Muscle of back (tissue), 11 donors: Measurements from ENCODE around the gene CNPY3. TPM values are rescaled to one million over a fixed set of nuclear protein-coding genes. Genes with fewer than 3 reads are reported as not detected.
"Not testable (repeated sequence)": the region's sequence is repeated elsewhere in the genome, so short reads cannot be mapped to it uniquely, and the experiment has no call there.

ENCODE experiments used
- DNase-seq, 3 donors: peaks; one replicate each; pipeline versions ENCODE4 v3.0.0 to v3.0.0-alpha.2; 2013
- polyA plus RNA-seq, 10 donors: library from polyadenylated mRNA; unstranded; fragments of 120-200 nt; gene quantifications; one replicate each; pipeline ENCODE4 v1.2.1, GENCODE V29; 2013; ENCODE audit not compliant: insufficient read length in 10 of 10

The CNPY3 gene
- polyA plus RNA-seq, 10 donors: 21.2 to 43.0 (median 28.6) TPM

GRCh38 chr6:42954405-42954804, 25.1 kb downstream of the CNPY3 start:
- not testable (repeated sequence) for DNase-seq

- no peak for DNase-seq
These were observed 28.8 kb downstream of the CNPY3 start for GRCh38 chr6:42958125-42958524.

GRCh38 chr6:42959917-42960242, 30.6 kb downstream of the CNPY3 start:
- DNase-seq: no peak

- peak in 2 of 3 donors; percentile 16 to 60 for DNase-seq
These were observed 31.2 kb downstream of the CNPY3 start, which contains the start of gene GNMT for GRCh38 chr6:42960243-42961019. TSS of gene GNMT (plus strand) at chr6:42960754. CDS start at chr6:42960768, 14 bp downstream.

DNA sequence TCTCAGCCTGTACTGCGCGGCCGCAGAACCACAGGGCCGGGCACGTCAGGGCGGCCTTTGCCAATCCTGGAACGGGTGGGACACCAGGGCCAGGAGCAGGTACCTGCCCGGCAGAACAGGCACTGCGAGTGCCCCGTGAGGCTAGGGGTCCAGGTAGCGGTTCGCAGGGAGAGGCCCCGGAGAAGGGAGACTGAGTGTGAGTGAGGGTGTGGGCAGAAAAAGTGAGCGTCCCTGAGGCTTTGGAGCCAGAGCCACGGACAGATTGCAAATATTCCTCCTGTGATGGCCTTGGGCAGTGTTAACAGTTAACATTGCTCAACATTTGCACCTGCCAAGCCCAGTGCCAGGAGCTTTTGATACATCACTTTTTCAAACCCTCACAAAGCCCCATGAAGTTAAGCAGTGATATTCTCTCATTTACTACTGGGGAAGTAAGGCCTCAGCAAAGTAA, 31.8 kb downstream of the CNPY3 start:
- no peak for DNase-seq

GRCh38 chr6:42962096-42962495, 32.8 kb downstream of the CNPY3 start:
- no peak for DNase-seq

DNA sequence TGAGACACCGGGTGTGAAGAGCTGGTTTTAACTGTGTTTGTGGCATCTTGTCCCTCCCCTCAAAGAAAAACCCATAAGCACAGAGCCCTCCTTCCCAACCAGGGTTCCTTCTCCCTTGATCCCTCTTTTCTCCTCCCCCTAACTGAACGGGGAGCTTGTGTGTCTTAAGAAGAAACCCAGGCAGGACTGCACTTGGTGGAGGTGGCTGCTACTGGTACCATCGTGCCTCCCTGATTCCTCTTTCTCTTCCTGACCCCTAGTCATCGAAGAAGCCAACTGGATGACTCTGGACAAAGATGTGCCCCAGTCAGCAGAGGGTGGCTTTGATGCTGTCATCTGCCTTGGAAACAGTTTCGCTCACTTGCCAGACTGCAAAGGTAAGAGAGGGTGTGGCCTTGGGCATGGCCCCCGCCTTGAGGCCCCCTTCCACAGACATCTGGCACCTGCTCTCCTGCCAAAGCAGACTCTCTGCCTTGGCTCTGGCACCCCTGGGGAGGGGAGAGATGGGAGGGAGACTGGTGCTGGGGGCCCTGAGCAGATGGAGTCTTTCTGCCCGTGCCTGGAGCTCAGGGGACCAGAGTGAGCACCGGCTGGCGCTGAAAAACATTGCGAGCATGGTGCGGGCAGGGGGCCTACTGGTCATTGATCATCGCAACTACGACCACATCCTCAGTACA, 33.4 kb downstream of the CNPY3 start:
- DNase-seq: no peak

DNA sequence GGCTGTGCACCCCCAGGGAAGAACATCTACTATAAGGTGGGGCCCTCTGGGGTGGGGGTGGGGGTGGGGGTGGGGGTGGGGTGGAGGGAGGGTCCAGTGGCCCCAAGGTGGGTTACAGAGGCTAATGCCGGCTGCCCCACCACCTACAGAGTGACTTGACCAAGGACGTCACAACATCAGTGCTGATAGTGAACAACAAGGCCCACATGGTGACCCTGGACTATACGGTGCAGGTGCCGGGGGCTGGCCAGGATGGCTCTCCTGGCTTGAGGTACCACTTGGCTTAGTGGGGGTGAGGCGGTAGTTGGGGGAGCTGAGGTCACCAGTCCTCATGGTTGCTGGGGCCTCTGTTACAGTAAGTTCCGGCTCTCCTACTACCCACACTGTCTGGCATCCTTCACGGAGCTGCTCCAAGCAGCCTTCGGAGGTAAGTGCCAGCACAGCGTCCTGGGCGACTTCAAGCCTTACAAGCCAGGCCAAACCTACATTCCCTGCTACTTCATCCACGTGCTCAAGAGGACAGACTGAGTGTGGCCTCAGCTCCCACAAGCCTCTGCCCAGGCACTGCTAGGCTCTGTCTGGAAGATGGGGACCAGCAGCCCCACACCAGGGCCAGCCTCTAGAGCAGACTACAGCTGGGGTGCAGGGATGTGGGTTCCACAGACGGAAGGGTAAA, 34.0 kb downstream of the CNPY3 start:
- DNase-seq: no peak

- peak in 1 of 3 donors; percentile 34 for DNase-seq
These were observed 34.8 kb downstream of the CNPY3 start for GRCh38 chr6:42963855-42964605.

DNA sequence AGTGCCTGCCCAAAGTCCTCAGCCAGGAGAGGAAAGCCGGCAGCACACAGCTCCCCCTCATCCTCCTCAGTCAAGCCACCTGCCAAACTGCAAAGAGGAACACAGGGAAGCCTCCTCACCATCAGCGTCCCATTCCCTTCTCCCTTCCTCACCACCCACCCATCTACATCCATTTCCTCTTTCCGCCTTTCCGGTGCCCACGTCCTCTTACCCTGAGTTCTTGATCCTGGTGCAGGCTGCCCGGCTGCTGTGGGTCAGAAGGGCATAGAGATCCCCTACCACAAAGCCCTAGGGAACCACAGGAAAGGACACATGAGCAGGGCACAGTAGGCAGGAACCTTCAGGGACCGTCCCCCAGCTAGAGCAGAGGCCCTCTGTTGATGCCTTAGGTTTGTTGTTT, 37.3 kb downstream of the CNPY3 start:
- no peak for DNase-seq

DNA sequence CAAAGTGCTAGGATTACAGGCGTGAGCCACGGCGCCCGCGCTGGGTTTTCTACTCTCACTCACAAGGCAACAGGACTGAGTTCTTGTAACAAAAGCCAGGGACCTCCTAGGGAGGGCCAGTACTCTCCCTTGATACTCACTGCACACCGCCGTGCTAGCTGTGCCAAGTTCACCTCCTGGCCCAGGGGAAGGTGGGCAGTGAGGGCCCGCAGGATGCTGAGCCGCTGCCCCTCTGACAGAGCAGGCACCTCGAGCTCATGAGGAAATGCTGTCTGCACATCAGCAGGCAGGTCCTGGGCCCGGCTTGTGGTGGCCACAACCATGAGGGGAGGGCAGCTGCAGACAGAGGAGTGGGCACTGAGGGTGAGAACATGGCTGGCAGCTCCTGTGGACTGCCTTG, 37.9 kb downstream of the CNPY3 start:
- no peak for DNase-seq

GRCh38 chr6:42968126-42968701, 38.9 kb downstream of the CNPY3 start:
- DNase-seq: no peak

GRCh38 chr6:42968783-42969182, 39.5 kb downstream of the CNPY3 start:
- DNase-seq: no peak

- no peak for DNase-seq
These were observed 40.2 kb downstream of the CNPY3 start for GRCh38 chr6:42969431-42969830.

GRCh38 chr6:42969934-42970333, 40.7 kb downstream of the CNPY3 start:
- DNase-seq: no peak

GRCh38 chr6:42970871-42971612, 41.8 kb downstream of the CNPY3 start:
- DNase-seq: no peak

DNA sequence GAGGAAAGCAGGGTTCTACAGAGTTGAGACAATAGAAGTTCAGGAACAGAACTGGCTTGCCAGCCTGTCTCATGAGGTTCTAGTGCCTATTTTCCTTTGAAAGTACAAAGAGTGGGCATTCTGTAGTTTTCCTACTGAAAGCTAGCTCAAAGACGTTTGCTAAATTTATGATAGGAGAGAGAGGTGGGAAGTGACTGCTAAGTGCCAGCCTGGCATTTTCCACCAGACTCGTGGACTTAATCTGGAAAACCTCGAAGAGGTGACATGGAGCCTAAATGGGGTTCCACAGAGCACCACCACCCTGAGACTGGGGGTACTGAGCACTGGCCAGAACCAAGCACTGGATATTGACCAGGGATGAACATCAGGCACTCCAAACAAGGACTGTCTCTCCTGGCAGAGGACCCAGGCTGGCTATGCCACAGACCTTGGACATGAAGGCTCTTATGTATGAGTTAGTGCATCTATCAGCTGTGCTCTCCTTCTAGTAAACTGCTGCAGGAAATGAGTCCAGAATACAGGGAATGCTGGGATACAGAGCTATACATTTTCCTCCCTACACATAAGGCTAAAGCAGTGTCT, 42.6 kb downstream of the CNPY3 start:
- no peak for DNase-seq

GRCh38 chr6:42973926-42974325, 44.6 kb downstream of the CNPY3 start:
- DNase-seq: no peak

DNA sequence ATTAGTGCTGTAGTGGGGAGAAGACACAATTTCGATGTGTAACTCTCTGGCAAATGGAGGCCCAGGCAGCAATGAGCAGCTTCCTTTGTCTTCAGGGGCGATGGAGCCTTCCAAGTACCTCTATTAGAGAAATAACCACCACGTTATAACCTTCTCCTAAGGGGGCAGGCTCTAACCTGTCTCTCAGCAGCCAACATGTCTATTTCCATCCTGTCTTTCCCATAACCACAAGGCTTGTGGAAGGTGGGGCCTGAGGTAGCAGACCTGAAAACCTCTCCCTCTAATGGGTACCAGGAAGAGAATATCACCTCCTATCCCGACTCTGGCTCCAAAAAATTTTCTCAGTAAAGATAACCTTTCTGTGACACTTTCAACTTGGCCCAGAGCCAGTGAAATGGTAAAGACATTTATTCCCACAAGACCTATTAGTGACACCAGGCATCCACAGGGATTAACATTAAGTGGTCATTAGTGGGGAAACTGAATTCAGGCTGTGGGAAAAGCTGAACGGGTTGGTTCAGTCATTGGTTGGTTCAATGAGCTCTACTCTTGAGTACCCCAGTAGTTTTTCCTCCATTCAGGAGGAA, 45.7 kb downstream of the CNPY3 start:
- DNase-seq: no peak

DNA sequence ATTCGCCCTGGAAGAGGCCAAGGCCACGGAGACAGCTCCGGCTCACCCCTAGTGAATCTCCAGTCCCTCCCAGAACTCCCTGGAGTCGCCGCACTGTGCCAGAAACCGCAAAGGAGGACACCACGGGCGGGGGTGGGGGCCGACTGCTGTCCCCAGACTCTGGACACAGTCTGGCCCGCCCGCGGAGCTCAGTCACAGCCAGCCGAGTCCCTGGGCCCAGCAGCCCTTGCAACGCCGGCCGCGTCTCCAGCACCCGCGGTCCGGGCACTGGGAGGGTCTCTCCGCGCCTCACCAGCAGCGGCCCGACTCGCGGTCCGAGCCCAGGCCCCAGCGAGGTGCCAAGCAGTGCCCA, 49.2 kb downstream of the CNPY3 start:
- DNase-seq: peak in 1 of 3 donors; percentile 54
